Measurements from ENCODE around the gene LTB. TPM values are rescaled to one million over a fixed set of nuclear protein-coding genes. Genes with fewer than 3 reads are reported as not detected.

The LTB gene
- total and polyA plus RNA-seq, 9 of the 15 experiments (the other 6 are each of a cell fraction or from before 2014, with no cell fraction given) = 0.07 to 0.51 TPM; not detected in 7

DNA sequence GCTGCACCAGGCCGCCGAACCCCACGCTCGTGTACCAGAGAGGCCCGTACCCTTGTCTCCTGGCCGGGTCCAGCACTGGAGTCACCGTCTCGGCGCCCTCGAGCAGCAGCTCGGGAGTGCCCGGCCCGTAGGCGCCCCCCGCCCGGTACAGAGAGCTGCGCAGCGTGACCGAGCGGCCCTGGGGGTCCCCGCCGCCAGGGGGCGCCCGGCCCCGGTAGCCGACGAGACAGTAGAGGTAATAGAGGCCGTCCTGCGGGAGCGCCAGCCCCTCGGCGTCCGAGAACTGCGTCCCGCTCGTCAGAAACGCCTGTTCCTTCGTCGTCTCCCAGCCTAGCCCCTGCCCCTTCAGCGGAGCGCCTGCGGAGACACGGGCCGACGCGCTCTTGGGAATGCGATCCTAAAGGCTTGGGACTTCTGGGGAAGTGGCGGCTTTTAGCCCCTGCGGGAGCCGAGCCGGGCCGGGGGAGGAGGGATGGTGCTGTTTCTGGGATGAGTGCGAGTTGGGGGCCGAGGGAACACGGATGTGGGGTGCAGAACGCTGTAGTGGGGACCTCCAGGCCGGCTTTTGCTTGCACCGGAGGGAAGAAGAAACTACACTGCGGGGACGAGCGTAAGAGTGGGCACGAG is 1.3 kb downstream of the LTB start:
- FAIRE-seq (peak; percentile 76), ATAC-seq (peak; percentile 98), DNase-seq (ENCODE audit: extremely low read depth in 1 of 4, low spot score in 3 of 4) (peak; percentile 93 to 98 (median 97))
- in situ Hi-C loops (cut with MboI) = no loop called here
- Histone ChIP-seq H3K27ac (ENCODE audit: extremely low read depth, low read depth, low read length) (peak overlapping the region; percentile 45; the same call in 1 of the 3 replicates), H3K9me3 (replicated peaks; ENCODE audit: control insufficient read depth, insufficient read depth, low read depth, low read length) (no peaks in the 10 kb centered on the region), H3K79me2 (ENCODE audit: control insufficient read depth, insufficient read depth, low read length) (no peaks in the 10 kb centered on the region), H3K4me3 (peak overlapping the region; percentile 62), H3K4me2 (ENCODE audit: insufficient read depth, low read length) (peak overlapping the region; percentile 91), H3K27me3 (ENCODE audit: control insufficient read depth in 2 of 2, insufficient read depth in 2 of 2, low read length in 2 of 2) (no peaks in the 10 kb centered on the region), H3K36me3 (ENCODE audit: control insufficient read depth, insufficient read depth, low read length) (no peaks in the 10 kb centered on the region), H3K9ac (ENCODE audit: insufficient read depth in 1 of 2, low read depth in 2 of 2, low read length in 2 of 2) (peak overlapping the region; percentile 75 to 97), H4K20me1 (replicated peaks; ENCODE audit: control insufficient read depth, insufficient read depth, low read length) (no peaks in the 10 kb centered on the region), H3K4me1 (replicated peaks in 1 of 2; ENCODE audit: control insufficient read depth in 2 of 2, insufficient read depth in 2 of 2, low read length in 2 of 2) (peaks cover 3 to 24% of the 10 kb centered on the region in 2 experiments; a peak in 4 of 5 replicates), H2AFZ (ENCODE audit: low read depth, low read length) (peak overlapping the region; percentile 97), H3K9me1 (ENCODE audit: control insufficient read depth, insufficient read depth, low read length) (no peaks in the 10 kb centered on the region)
- ChIA-PET POLR2A (interaction anchor here (0.6 to 3.3 kb wide), 13 partner anchors 10 to 258 kb away, joined by 3 to 20 read pairs (median 5); partner anchors contain the start of genes DDX39B and MICB), CTCF (ENCODE audit: low intra/inter-chr PET ratio) (interaction anchor here (0.7 to 1.3 kb wide), 4 partner anchors 16 to 34 kb away, joined by 3 to 7 read pairs (median 4); partner anchors contain the start of gene NFKBIL1)
- intact Hi-C loops (cut with micrococcal nuclease) = loop anchor here (1.0 to 10.0 kb wide), 3 partner anchors 17 to 386 kb away; partner anchors contain the start of genes ATP6V1G2 and NFKBIL1
- BruUV-seq (replicated peaks) = no TSS peak
- 4% methylated on average over 59 of the region's 62 CpGs for WGBS (ENCODE audit: insufficient coverage, low coverage, missing lambda C conversion rate)
- TF ChIP-seq SMAD4 (CRISPR knock-in tag; conservative IDR thresholded peaks at IDR 0.05) (peak; percentile 94), ZNF766 (CRISPR knock-in tag; conservative IDR thresholded peaks at IDR 0.05) (no peak), ZNF143 (CRISPR knock-in tag; IDR thresholded peaks at IDR 0.05) (no peak), TSC22D4 (tag; IDR thresholded peaks at IDR 0.05) (no peak), ERF (CRISPR knock-in tag; IDR thresholded peaks at IDR 0.05) (peak; percentile 77), MLX (CRISPR knock-in tag; conservative IDR thresholded peaks at IDR 0.05) (no peak), SAFB (IDR thresholded peaks at IDR 0.05; ENCODE audit: borderline replicate concordance, low read depth, low read length) (peak; percentile 94), PTBP1 (IDR thresholded peaks at IDR 0.05; ENCODE audit: low read depth, low read length) (no peak), CBX1 (IDR thresholded peaks at IDR 0.05; ENCODE audit: low read depth) (peak; percentile 94), SREBF2 (CRISPR knock-in tag; IDR thresholded peaks at IDR 0.05) (no peak), LEF1 (IDR thresholded peaks at IDR 0.05) (no peak)
- TF ChIP-seq, protein P1, sequence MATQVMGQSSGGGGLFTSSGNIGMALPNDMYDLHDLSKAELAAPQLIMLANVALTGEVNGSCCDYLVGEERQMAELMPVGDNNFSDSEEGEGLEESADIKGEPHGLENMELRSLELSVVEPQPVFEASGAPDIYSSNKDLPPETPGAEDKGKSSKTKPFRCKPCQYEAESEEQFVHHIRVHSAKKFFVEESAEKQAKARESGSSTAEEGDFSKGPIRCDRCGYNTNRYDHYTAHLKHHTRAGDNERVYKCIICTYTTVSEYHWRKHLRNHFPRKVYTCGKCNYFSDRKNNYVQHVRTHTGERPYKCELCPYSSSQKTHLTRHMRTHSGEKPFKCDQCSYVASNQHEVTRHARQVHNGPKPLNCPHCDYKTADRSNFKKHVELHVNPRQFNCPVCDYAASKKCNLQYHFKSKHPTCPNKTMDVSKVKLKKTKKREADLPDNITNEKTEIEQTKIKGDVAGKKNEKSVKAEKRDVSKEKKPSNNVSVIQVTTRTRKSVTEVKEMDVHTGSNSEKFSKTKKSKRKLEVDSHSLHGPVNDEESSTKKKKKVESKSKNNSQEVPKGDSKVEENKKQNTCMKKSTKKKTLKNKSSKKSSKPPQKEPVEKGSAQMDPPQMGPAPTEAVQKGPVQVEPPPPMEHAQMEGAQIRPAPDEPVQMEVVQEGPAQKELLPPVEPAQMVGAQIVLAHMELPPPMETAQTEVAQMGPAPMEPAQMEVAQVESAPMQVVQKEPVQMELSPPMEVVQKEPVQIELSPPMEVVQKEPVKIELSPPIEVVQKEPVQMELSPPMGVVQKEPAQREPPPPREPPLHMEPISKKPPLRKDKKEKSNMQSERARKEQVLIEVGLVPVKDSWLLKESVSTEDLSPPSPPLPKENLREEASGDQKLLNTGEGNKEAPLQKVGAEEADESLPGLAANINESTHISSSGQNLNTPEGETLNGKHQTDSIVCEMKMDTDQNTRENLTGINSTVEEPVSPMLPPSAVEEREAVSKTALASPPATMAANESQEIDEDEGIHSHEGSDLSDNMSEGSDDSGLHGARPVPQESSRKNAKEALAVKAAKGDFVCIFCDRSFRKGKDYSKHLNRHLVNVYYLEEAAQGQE (IDR thresholded peaks at IDR 0.05; ENCODE audit: borderline replicate concordance) = peak; percentile 84
- TF ChIP-seq, protein P1 (CRISPR knock-in tag; IDR thresholded peaks at IDR 0.05; ENCODE audit: low read depth) = no peak

Measured in K562 (cell line).